Neural progenitor cell (in vitro differentiated cells): ENCODE measurements around the gene C9.

Source experiments
- CTCF ChIP-seq: fragments of 200-600 bp; sonication (generic); IDR thresholded peaks from 2 replicates; pipeline ENCODE4 v1.5.1; 2017; ENCODE audit warnings: antibody characterized with exemption, mild to moderate bottlenecking
- EZH2 ChIP-seq: fragments of 200-600 bp; sonication (generic); IDR thresholded peaks from 2 replicates; pipeline ENCODE4 v1.6.1; 2017; ENCODE audit warnings: antibody characterized with exemption, mild to moderate bottlenecking, moderate library complexity
- EZH2phosphoT487 ChIP-seq: fragments of 200-600 bp; sonication (generic); IDR thresholded peaks from 2 replicates; pipeline ENCODE4 v1.6.1; 2017; ENCODE audit warnings: antibody characterized with exemption

GRCh38 chr5:39315995-39316394 is 48.3 kb downstream of the C9 start:
- TF ChIP-seq CTCF (no peak), EZH2 (no peak), EZH2phosphoT487 (no peak)
